Motor neuron (in vitro differentiated cells): Measurements from ENCODE around the gene IGFLR1. TPM values are rescaled to one million over a fixed set of nuclear protein-coding genes. Genes with fewer than 3 reads are reported as not detected.

Experiments
- ATAC-seq, 8 experiments: fragments of 200-7000 bp; cut with Tn5 transposase; replicated peaks in 6 of 8; 2 replicates each; pipeline ENCODE4 v1.8.0; 2021; ENCODE audit warnings: mild to moderate bottlenecking in 8 of 8, moderate library complexity in 8 of 8
- H3K27ac ChIP-seq, 2 donors: fragments of 250-450 bp; sonication (Bioruptor Pico); 2 replicates each; pipeline ENCODE4 v1.9.0; 2021; ENCODE audit warnings: antibody characterized with exemption in 2 of 2, mild to moderate bottlenecking in 2 of 2, moderate library complexity in 1 of 2
- H3K4me1 ChIP-seq, 2 donors: fragments of 250-450 bp; sonication (Bioruptor Pico); replicated peaks in 1 of 2; 2 replicates each; pipeline ENCODE4 v1.6.1; 2021; ENCODE audit warnings: antibody characterized with exemption in 2 of 2, mild to moderate bottlenecking in 2 of 2, moderate library complexity in 1 of 2
- H3K4me3 ChIP-seq, 5 donors: fragments of 250-450 bp; sonication (Bioruptor Pico); 2 replicates each; pipeline ENCODE4 v1.9.0; 2021; ENCODE audit warnings: antibody characterized with exemption in 5 of 5, mild to moderate bottlenecking in 5 of 5, moderate library complexity in 4 of 5
- WGBS, 10 experiments: fragments of 450-650 bp; shearing (Covaris generic); methylation state at CpG; one replicate each; pipeline ENCODE4 v1.0.0; 2022; 5-methylcytosine and 5-hydroxymethylcytosine counted together
- in situ Hi-C, 9 experiments: fragments of 400-800 bp; cut with MboI; loops; one replicate each; pipeline ENCODE4 v1.15.0; 2021; ENCODE audit warnings: low sequenced_read_pairs in 9 of 9, low pct_unique_long_range_greater_than_20kb in 2 of 9; ENCODE audit not compliant: unreplicated experiment in 9 of 9
- total RNA-seq, 8 experiments: library from RNA; unstranded; fragments of 300-600 nt; gene quantifications; 2 replicates each; pipeline versions ENCODE4 v1.2.3 to v1.2.4, GENCODE V29; 2022

IGFLR1 gene
- total RNA-seq, 8 experiments from 2014 or later = 1.8 to 6.4 (median 4.3) TPM

DNA sequence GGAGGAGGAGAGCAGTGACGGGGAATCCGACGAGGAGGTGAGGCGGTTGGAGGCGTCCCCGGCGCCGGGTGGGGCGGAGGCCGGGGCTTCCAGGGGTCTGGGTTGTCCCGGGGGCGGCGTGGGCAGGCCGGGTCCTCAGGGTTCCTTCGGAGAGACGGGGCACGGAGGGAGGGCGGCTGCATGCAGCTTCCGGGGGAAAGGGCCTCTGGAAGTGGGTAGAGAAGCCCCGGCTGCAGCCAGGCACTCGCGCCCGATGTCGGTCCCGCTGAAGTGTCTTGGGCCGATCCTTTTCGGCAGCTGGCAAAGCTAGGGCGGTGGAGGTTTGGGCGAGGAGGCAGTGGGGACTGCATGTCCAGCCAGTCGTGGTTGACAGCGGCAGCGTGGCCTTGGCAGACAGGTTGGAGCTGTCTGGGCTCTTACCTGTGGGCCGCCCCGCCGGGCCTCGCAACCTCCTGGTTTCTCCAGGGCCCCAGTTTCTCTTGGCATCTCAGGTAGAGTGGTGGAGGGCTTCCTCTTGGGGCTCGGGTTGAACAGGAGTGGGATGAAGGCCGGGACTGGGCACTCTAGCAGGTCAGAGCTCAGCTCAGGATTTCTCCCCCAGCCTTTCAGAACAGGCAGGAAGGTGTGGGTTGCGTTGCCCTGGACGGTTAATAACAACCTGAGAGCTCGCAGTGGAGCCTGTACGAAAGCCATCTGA lies 23.8 kb downstream of the IGFLR1 start:
- ATAC-seq = peak in 2 of 8 experiments; percentile 0 to 1
- peak overlapping the region; percentile 81 to 94 for H3K27ac ChIP-seq
- 0 to 10% (median 0%) methylated on average over 1 to 6 of the region's 42 CpGs; no CpG with 5 or more reads in 7 of the 10 experiments for WGBS, 10 experiments
- H3K4me3 ChIP-seq = peak overlapping the region; percentile 39 to 91 (median 62)
- in situ Hi-C loops = no loop called here
- peaks cover 16 to 17% of the 10 kb centered on the region in 2 donors for H3K4me1 ChIP-seq

DNA sequence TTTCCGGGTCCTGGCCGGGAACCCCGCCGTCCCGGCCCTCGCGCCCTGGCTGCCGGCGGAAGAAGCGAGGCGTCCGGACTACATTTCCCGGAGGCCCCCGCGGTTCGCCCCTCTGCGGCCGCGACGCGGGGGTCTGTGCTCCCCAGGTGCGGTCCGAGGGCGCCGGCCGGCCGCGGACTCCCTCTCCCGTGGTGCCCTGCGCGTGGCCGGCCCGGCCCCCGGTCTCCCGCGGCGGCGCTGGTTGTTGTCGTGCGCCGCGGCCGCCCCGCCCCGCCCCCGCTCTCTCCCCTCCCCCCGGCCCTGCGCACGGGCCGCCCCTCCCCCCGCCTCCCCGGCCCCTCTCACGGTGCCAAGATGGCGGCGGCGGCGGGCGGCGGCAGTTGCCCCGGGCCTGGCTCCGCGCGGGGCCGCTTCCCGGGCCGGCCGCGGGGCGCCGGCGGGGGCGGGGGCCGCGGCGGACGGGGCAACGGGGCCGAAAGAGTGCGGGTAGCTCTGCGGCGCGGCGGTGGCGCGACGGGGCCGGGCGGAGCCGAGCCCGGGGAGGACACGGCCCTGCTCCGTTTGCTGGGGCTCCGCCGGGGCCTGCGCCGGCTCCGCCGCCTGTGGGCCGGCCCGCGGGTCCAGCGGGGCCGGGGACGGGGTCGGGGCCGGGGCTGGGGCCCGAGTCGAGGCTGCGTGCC lies 24.4 kb downstream of the IGFLR1 start, which contains the start of gene KMT2B:
TSS of gene KMT2B (plus strand) at position 339 of the 680 bp plus-strand sequence. CDS start at position 355, 16 bp downstream.
- Histone ChIP-seq H3K4me1 (peaks cover 16 to 17% of the 10 kb centered on the region in 2 donors), H3K27ac (peak within 1 kb of the TSS; percentile 81 to 94), H3K4me3 (peak within 1 kb of the TSS; percentile 39 to 91 (median 62))
- in situ Hi-C loops = no loop called here
- WGBS, 10 experiments = no CpG with 5 or more reads among the region's 109 CpGs
- ATAC-seq = peak in 7 of 8 experiments; percentile 0 to 74 (median 28)

DNA sequence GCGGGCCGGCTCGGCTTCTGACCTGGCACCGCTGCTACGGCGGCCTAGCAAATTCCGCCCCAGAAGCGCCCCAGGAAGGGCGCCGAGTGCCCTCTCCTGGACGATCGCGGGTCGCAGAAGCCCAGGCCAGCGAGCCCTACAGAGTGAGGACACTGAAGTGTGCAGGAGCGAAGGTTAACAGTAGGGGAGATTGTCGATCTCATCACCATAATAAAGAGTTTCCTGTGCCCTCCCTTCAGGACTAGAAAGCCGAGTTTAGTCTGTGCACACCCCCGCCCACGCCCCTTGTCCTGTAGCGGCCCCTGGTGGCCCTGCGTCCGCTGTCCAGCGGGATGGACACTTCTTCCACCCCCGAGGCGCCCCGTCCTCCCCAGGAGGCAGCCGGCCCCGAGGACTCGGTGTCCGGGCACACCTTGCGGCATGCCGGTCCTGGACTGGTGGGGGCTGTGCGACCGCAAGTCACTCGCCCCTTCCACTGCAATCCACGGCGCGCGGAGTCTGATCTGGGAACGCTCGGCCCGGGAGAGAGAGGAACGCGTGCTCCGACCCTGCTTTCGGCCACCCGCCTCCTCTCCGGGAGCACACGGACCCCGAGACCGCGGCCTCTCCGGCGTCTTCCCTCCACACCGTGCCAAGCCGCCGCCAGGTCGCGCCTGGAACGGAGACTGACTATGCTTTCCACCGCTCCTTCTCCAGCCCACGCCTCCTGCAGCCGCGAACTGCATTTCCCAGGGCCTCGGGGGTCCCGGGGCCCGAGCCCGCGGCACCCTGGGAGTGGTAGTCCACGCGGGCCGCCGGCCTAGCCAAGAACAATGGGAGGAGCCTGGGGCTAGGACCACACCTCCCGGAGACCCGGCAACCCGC lies 25.2 kb downstream of the IGFLR1 start:
- peak overlapping the region; percentile 81 to 94 for H3K27ac ChIP-seq
- ATAC-seq = peak; percentile 51 to 88 (median 84)
- H3K4me3 ChIP-seq = peak overlapping the region; percentile 39 to 91 (median 62)
- peaks cover 16 to 17% of the 10 kb centered on the region in 2 donors for H3K4me1 ChIP-seq
- 0 to 4% (median 0%) methylated on average over 1 to 22 of the region's 77 CpGs; no CpG with 5 or more reads in 2 of the 10 experiments for WGBS, 10 experiments
- in situ Hi-C loops = no loop called here

DNA sequence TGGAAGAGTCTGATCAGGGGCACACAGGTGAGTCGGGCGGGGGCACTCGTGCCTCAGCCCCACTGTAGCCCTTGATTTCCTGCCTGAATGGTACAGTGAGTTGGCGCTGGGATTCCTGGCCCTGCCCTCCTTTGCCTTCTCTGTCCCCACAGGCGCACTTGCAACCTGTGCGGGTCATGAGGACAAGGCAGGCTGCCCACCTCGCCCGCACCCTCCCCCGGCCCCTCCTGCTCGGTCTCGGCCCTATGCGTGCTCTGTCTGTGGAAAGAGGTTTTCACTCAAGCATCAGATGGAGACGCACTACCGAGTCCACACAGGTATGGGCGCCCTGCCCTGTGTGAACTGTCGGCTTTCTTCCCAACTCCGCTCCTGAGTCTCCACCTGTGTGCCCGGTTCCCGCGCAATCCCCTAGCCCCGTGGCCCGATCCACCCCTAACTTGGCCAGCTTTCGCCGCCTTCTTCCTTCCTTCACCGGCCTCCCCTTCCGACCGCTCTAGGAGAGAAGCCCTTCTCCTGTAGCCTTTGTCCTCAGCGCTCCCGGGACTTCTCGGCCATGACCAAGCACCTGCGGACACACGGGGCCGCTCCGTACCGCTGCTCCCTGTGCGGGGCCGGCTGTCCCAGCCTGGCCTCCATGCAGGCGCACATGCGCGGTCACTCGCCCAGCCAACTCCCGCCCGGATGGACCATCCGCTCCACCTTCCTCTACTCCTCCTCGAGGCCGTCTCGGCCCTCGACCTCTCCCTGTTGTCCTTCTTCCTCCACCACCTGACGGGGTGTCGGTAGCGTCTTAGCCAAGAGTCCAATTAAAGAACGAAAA lies 26.1 kb downstream of the IGFLR1 start:
- Histone ChIP-seq H3K4me1 (peaks cover 16 to 17% of the 10 kb centered on the region in 2 donors), H3K4me3 (peak overlapping the region; percentile 39 to 91 (median 62)), H3K27ac (peak overlapping the region; percentile 45 to 81)
- 0 to 9% (median 2%) methylated on average over 1 to 18 of the region's 52 CpGs; no CpG with 5 or more reads in 2 of the 10 experiments for WGBS, 10 experiments
- in situ Hi-C loops = no loop called here
- ATAC-seq = peak; percentile 4 to 27 (median 25)

DNA sequence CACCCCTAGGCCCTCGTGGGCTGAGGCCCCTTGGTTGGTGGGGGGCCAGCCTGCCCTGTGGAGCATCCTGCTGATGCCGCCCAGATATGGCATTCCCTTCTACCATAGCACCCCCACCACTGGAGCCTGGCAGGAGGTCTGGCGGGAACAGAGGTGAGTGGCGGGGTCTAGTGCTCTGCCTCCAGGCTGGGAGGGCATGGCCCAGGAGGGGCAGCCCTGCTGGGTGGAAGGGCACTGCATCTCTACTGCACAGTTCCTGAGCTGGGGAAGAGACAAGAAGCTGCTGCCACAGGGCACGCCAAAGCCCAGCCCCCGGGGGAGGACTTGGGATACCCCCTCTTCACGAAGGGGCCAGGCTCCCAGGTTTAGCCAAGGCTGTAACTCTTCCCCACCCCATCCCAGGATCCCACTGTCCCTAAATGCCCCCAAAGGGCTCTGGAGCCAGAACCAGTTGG lies 26.9 kb downstream of the IGFLR1 start:
- Histone ChIP-seq H3K4me1 (peaks cover 16 to 17% of the 10 kb centered on the region in 2 donors), H3K27ac (peak overlapping the region in 1 of 2 donors; percentile 81), H3K4me3 (peak overlapping the region in 2 of 5 donors; percentile 60 to 86)
- in situ Hi-C loops = no loop called here
- WGBS, 10 experiments = 71 to 93% (median 80%) methylated on average over 1 to 3 of the region's 7 CpGs; no CpG with 5 or more reads in 7 of the 10 experiments
- no peak for ATAC-seq

DNA sequence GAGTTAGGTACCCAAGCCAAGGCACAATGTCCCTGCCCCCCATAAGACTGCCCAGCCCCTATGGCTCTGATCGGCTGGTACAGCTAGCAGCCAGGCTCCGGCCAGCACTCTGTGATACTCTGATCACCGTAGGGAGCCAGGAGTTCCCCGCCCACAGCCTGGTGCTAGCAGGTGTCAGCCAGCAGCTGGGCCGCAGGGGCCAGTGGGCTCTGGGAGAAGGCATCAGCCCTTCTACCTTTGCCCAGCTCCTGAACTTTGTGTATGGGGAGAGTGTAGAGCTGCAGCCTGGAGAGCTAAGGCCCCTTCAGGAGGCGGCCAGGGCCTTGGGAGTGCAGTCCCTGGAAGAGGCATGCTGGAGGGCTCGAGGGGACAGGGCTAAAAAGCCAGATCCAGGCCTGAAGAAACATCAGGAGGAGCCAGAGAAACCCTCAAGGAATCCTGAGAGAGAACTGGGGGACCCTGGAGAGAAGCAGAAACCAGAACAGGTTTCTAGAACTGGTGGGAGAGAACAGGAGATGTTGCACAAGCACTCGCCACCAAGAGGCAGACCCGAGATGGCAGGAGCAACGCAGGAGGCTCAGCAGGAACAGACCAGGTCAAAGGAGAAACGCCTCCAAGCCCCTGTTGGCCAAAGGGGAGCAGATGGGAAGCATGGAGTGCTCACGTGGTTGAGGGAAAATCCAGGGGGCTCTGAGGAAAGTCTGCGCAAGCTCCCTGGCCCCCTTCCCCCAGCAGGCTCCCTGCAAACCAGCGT lies 27.5 kb downstream of the IGFLR1 start:
- no peak for ATAC-seq
- Histone ChIP-seq H3K4me1 (peaks cover 16 to 17% of the 10 kb centered on the region in 2 donors), H3K4me3 (no peak overlapping the region), H3K27ac (no peak overlapping the region)
- in situ Hi-C loops = no loop called here
- WGBS, 10 experiments = 40 to 90% (median 69%) methylated on average over 1 to 6 of the region's 14 CpGs; no CpG with 5 or more reads in 2 of the 10 experiments

DNA sequence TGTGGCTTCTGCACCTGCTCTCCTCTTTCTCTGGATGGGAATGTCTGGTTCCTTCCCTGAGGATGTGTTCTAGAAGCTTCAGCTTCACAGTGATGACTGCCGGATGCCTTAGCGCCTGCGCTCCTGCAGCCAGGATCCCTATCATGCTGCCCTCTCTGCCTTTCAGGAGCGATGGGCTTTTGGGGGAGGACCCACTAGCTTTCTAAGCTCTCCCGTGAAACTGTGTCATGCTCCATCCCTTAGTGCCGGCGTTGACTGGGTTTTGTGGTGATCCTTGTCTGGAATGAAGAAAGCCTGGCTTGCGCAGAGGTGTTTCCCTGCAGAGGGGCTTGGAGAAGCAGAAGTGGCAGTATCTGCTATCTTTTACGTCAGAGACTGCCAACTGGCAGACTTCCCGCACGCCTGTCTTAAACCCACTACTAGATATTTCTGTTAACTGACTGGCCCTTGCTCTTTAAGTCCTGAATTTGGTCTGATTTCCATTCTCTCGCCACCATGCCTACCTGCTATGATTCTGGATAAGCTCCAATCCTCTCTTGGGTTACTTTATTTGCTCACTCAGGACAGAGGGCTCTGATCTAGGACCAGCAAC lies 28.3 kb downstream of the IGFLR1 start:
- in situ Hi-C loops = no loop called here
- ATAC-seq = no peak
- no peak overlapping the region for H3K27ac ChIP-seq
- peaks cover 10 to 12% of the 10 kb centered on the region in 2 donors for H3K4me1 ChIP-seq
- no peak overlapping the region for H3K4me3 ChIP-seq
- WGBS, 10 experiments = 33 to 100% (median 88%) methylated on average over 1 to 10 of the region's 12 CpGs; no CpG with 5 or more reads in 1 of the 10 experiments

DNA sequence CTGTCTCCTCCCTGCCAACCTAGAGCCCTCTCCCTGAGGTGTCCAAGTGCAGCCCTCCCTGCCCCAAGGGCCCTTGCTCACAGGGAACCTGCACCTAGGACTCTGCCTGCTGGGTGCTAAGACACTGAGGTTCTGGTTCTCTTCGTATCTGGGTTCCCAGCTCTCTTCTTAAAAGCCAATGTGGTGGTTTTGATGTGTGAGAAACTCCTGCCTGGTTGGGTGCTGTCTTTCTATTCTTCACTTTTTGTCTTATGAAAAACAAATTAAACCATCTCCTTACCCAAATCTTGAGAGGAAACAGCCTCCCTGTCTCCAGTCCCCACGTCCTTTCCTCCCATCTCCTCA lies 28.8 kb downstream of the IGFLR1 start:
- H3K27ac ChIP-seq = no peak overlapping the region
- no peak for ATAC-seq
- in situ Hi-C loops = no loop called here
- H3K4me3 ChIP-seq = no peak overlapping the region
- 0 to 80% (median 31%) methylated on average over 1 to 2 of the region's 2 CpGs; no CpG with 5 or more reads in 5 of the 10 experiments for WGBS, 10 experiments
- H3K4me1 ChIP-seq = peaks cover 8 to 11% of the 10 kb centered on the region in 2 donors

DNA sequence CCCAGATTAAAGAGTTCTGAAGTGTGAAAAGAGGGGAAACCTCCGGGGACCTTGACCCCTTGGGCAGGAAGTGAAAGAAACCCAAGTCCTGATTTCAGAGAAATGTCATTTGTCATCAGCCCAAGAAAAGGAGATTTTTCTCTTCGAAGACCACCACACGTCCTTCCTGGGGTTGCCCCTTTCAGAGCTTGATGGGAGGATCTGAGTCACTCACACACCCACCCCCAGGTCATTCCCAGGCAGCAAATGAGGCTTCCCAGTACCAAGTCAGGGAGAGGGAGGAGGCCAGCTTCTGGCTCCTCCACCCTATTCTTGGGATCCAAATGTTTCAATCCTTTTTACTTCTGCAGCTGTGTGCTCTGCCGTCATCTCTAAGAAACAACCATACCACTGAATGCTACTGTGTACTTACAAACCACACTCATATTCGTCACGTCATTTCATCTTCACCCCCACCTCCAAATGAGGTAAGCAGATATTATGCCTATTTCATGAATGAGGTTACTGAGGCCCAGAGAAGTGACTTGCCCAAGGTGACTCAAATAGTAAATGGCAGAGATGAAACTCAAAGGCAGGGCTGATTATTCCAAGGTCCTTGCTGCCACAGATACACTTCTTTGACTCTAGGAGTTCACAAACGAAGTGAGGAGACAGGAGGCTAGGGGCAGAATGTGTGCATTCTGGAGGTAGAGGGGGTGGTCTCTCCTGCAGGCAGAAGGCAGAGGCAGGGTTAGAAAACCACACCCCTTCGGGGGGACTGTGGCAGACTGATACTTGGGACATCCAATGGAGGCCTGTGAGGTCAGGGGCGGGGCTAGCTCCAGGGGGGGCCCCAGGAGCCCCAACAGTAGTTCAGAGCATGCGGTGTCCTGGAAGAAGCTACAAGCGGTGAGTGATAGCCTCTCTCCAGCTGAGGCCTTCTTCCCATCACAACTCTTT lies 29.4 kb downstream of the IGFLR1 start:
- ATAC-seq = peak in 2 of 8 experiments; percentile 2 to 5
- in situ Hi-C loops = no loop called here
- H3K4me1 ChIP-seq = peaks cover 8 to 11% of the 10 kb centered on the region in 2 donors
- H3K27ac ChIP-seq = no peak overlapping the region
- no peak overlapping the region for H3K4me3 ChIP-seq
- 0 to 100% (median 52%) methylated on average over 1 to 9 of the region's 11 CpGs; no CpG with 5 or more reads in 1 of the 10 experiments for WGBS, 10 experiments
